ENCODE results near the gene NOX5. TPM values are rescaled to one million over a fixed set of nuclear protein-coding genes. Genes with fewer than 3 reads are reported as not detected.

Gene NOX5
- total RNA-seq, 1 donor from 2014 or later = under 0.01 TPM

- Histone ChIP-seq H3K9ac (ENCODE audit: low read depth in 1 of 3, low read length in 3 of 3) (no peak overlapping the region), H3K27me3 (ENCODE audit: control insufficient read depth in 3 of 3, insufficient read depth in 3 of 3, low read length in 3 of 3) (no peaks in the 10 kb centered on the region), H3K9me3 (ENCODE audit: control insufficient read depth in 3 of 3, low read length in 3 of 3) (no peaks in the 10 kb centered on the region), H3K4me3 (ENCODE audit: low read length in 3 of 3) (no peak overlapping the region), H3K4me1 (ENCODE audit: control insufficient read depth in 3 of 3, insufficient read depth in 3 of 3, low read length in 3 of 3) (peaks cover 10 to 34% (median 24%) of the 10 kb centered on the region in 3 donors), H3K27ac (ENCODE audit: low read depth, low read length) (no peak overlapping the region), H3K36me3 (ENCODE audit: control insufficient read depth in 3 of 3, insufficient read depth in 3 of 3, low read length in 3 of 3) (no peaks in the 10 kb centered on the region)
These were observed 15.4 kb upstream of the NOX5 start for GRCh38 chr15:68999091-68999490.

- Histone ChIP-seq H3K4me3 (ENCODE audit: low read length in 3 of 3) (peak overlapping the region in 1 of 3 donors; percentile 36), H3K27ac (ENCODE audit: low read depth, low read length) (no peak overlapping the region), H3K27me3 (ENCODE audit: control insufficient read depth in 3 of 3, insufficient read depth in 3 of 3, low read length in 3 of 3) (no peaks in the 10 kb centered on the region), H3K9me3 (ENCODE audit: control insufficient read depth in 3 of 3, low read length in 3 of 3) (no peaks in the 10 kb centered on the region), H3K9ac (ENCODE audit: low read depth in 1 of 3, low read length in 3 of 3) (no peak overlapping the region), H3K36me3 (ENCODE audit: control insufficient read depth in 3 of 3, insufficient read depth in 3 of 3, low read length in 3 of 3) (no peaks in the 10 kb centered on the region), H3K4me1 (ENCODE audit: control insufficient read depth in 3 of 3, insufficient read depth in 3 of 3, low read length in 3 of 3) (peaks cover 10 to 26% (median 22%) of the 10 kb centered on the region in 3 donors)
These were observed 14.4 kb upstream of the NOX5 start for GRCh38 chr15:69000091-69000490.

- H3K9me3 ChIP-seq (ENCODE audit: control insufficient read depth in 3 of 3, low read length in 3 of 3) = no peaks in the 10 kb centered on the region
- no peak overlapping the region for H3K4me3 ChIP-seq (ENCODE audit: low read length in 3 of 3)
- no peaks in the 10 kb centered on the region for H3K36me3 ChIP-seq (ENCODE audit: control insufficient read depth in 3 of 3, insufficient read depth in 3 of 3, low read length in 3 of 3)
- peaks cover 10 to 19% (median 15%) of the 10 kb centered on the region in 3 donors for H3K4me1 ChIP-seq (ENCODE audit: control insufficient read depth in 3 of 3, insufficient read depth in 3 of 3, low read length in 3 of 3)
- H3K9ac ChIP-seq (ENCODE audit: low read depth in 1 of 3, low read length in 3 of 3) = no peak overlapping the region
- H3K27me3 ChIP-seq (ENCODE audit: control insufficient read depth in 3 of 3, insufficient read depth in 3 of 3, low read length in 3 of 3) = no peaks in the 10 kb centered on the region
- H3K27ac ChIP-seq (ENCODE audit: low read depth, low read length) = no peak overlapping the region
These were observed 13.6 kb upstream of the NOX5 start for GRCh38 chr15:69000725-69001503.

GRCh38 chr15:69002783-69003182, 11.7 kb upstream of the NOX5 start:
- Histone ChIP-seq H3K9ac (ENCODE audit: low read depth in 1 of 3, low read length in 3 of 3) (no peak overlapping the region), H3K36me3 (ENCODE audit: control insufficient read depth in 3 of 3, insufficient read depth in 3 of 3, low read length in 3 of 3) (no peaks in the 10 kb centered on the region), H3K4me1 (ENCODE audit: control insufficient read depth in 3 of 3, insufficient read depth in 3 of 3, low read length in 3 of 3) (peaks cover 10 to 19% (median 15%) of the 10 kb centered on the region in 3 donors), H3K9me3 (ENCODE audit: control insufficient read depth in 3 of 3, low read length in 3 of 3) (peaks cover 0 to 4% (median 2%) of the 10 kb centered on the region in 3 donors), H3K4me3 (ENCODE audit: low read length in 3 of 3) (no peak overlapping the region), H3K27ac (ENCODE audit: low read depth, low read length) (no peak overlapping the region), H3K27me3 (ENCODE audit: control insufficient read depth in 3 of 3, insufficient read depth in 3 of 3, low read length in 3 of 3) (no peaks in the 10 kb centered on the region)

- H3K9ac ChIP-seq (ENCODE audit: low read depth in 1 of 3, low read length in 3 of 3) = no peak overlapping the region
- H3K36me3 ChIP-seq (ENCODE audit: control insufficient read depth in 3 of 3, insufficient read depth in 3 of 3, low read length in 3 of 3) = no peaks in the 10 kb centered on the region
- H3K4me3 ChIP-seq (ENCODE audit: low read length in 3 of 3) = no peak overlapping the region
- H3K27ac ChIP-seq (ENCODE audit: low read depth, low read length) = no peak overlapping the region
- H3K4me1 ChIP-seq (ENCODE audit: control insufficient read depth in 3 of 3, insufficient read depth in 3 of 3, low read length in 3 of 3) = peaks cover 8 to 15% (median 12%) of the 10 kb centered on the region in 3 donors
- H3K9me3 ChIP-seq (ENCODE audit: control insufficient read depth in 3 of 3, low read length in 3 of 3) = peaks cover 0 to 4% (median 2%) of the 10 kb centered on the region in 3 donors
- no peaks in the 10 kb centered on the region for H3K27me3 ChIP-seq (ENCODE audit: control insufficient read depth in 3 of 3, insufficient read depth in 3 of 3, low read length in 3 of 3)
These were observed 10.5 kb upstream of the NOX5 start for GRCh38 chr15:69004011-69004410.

- no peaks in the 10 kb centered on the region for H3K36me3 ChIP-seq (ENCODE audit: control insufficient read depth in 3 of 3, insufficient read depth in 3 of 3, low read length in 3 of 3)
- H3K9ac ChIP-seq (ENCODE audit: low read depth in 1 of 3, low read length in 3 of 3) = no peak overlapping the region
- H3K4me3 ChIP-seq (ENCODE audit: low read length in 3 of 3) = no peak overlapping the region
- H3K27ac ChIP-seq (ENCODE audit: low read depth, low read length) = no peak overlapping the region
- no peaks in the 10 kb centered on the region for H3K27me3 ChIP-seq (ENCODE audit: control insufficient read depth in 3 of 3, insufficient read depth in 3 of 3, low read length in 3 of 3)
- peaks cover 0 to 4% (median 4%) of the 10 kb centered on the region in 3 donors for H3K9me3 ChIP-seq (ENCODE audit: control insufficient read depth in 3 of 3, low read length in 3 of 3)
- H3K4me1 ChIP-seq (ENCODE audit: control insufficient read depth in 3 of 3, insufficient read depth in 3 of 3, low read length in 3 of 3) = no peaks in the 10 kb centered on the region
These were observed 6.4 kb upstream of the NOX5 start for GRCh38 chr15:69008056-69008455.

GRCh38 chr15:69009341-69009740, 5.2 kb upstream of the NOX5 start:
- Histone ChIP-seq H3K9ac (ENCODE audit: low read depth in 1 of 3, low read length in 3 of 3) (no peak overlapping the region), H3K27me3 (ENCODE audit: control insufficient read depth in 3 of 3, insufficient read depth in 3 of 3, low read length in 3 of 3) (no peaks in the 10 kb centered on the region), H3K4me1 (ENCODE audit: control insufficient read depth in 3 of 3, insufficient read depth in 3 of 3, low read length in 3 of 3) (no peaks in the 10 kb centered on the region), H3K27ac (ENCODE audit: low read depth, low read length) (no peak overlapping the region), H3K9me3 (ENCODE audit: control insufficient read depth in 3 of 3, low read length in 3 of 3) (peaks cover 0 to 4% (median 4%) of the 10 kb centered on the region in 3 donors), H3K36me3 (ENCODE audit: control insufficient read depth in 3 of 3, insufficient read depth in 3 of 3, low read length in 3 of 3) (no peaks in the 10 kb centered on the region), H3K4me3 (ENCODE audit: low read length in 3 of 3) (no peak overlapping the region)

- Histone ChIP-seq H3K9me3 (ENCODE audit: control insufficient read depth in 3 of 3, low read length in 3 of 3) (peaks cover 0 to 4% (median 4%) of the 10 kb centered on the region in 3 donors), H3K36me3 (ENCODE audit: control insufficient read depth in 3 of 3, insufficient read depth in 3 of 3, low read length in 3 of 3) (no peaks in the 10 kb centered on the region), H3K27ac (ENCODE audit: low read depth, low read length) (no peak overlapping the region), H3K27me3 (ENCODE audit: control insufficient read depth in 3 of 3, insufficient read depth in 3 of 3, low read length in 3 of 3) (no peaks in the 10 kb centered on the region), H3K4me1 (ENCODE audit: control insufficient read depth in 3 of 3, insufficient read depth in 3 of 3, low read length in 3 of 3) (no peaks in the 10 kb centered on the region), H3K9ac (ENCODE audit: low read depth in 1 of 3, low read length in 3 of 3) (no peak overlapping the region), H3K4me3 (ENCODE audit: low read length in 3 of 3) (no peak overlapping the region)
These were observed 2.9 kb upstream of the NOX5 start for GRCh38 chr15:69011641-69012040.

GRCh38 chr15:69012761-69013364, 1.6 kb upstream of the NOX5 start:
- Histone ChIP-seq H3K36me3 (ENCODE audit: control insufficient read depth in 3 of 3, insufficient read depth in 3 of 3, low read length in 3 of 3) (no peaks in the 10 kb centered on the region), H3K4me1 (ENCODE audit: control insufficient read depth in 3 of 3, insufficient read depth in 3 of 3, low read length in 3 of 3) (no peaks in the 10 kb centered on the region), H3K27me3 (ENCODE audit: control insufficient read depth in 3 of 3, insufficient read depth in 3 of 3, low read length in 3 of 3) (no peaks in the 10 kb centered on the region), H3K4me3 (ENCODE audit: low read length in 3 of 3) (no peak overlapping the region), H3K9ac (ENCODE audit: low read depth in 1 of 3, low read length in 3 of 3) (no peak overlapping the region), H3K27ac (ENCODE audit: low read depth, low read length) (no peak overlapping the region), H3K9me3 (ENCODE audit: control insufficient read depth in 3 of 3, low read length in 3 of 3) (peaks cover 0 to 2% (median 0%) of the 10 kb centered on the region in 3 donors)

GRCh38 chr15:69013726-69014406, 629 bp upstream of the NOX5 start:
- Histone ChIP-seq H3K9me3 (ENCODE audit: control insufficient read depth in 3 of 3, low read length in 3 of 3) (peaks cover 0 to 2% (median 0%) of the 10 kb centered on the region in 3 donors), H3K36me3 (ENCODE audit: control insufficient read depth in 3 of 3, insufficient read depth in 3 of 3, low read length in 3 of 3) (no peaks in the 10 kb centered on the region), H3K4me3 (ENCODE audit: low read length in 3 of 3) (no peak overlapping the region), H3K4me1 (ENCODE audit: control insufficient read depth in 3 of 3, insufficient read depth in 3 of 3, low read length in 3 of 3) (no peaks in the 10 kb centered on the region), H3K27ac (ENCODE audit: low read depth, low read length) (no peak overlapping the region), H3K27me3 (ENCODE audit: control insufficient read depth in 3 of 3, insufficient read depth in 3 of 3, low read length in 3 of 3) (no peaks in the 10 kb centered on the region), H3K9ac (ENCODE audit: low read depth in 1 of 3, low read length in 3 of 3) (no peak overlapping the region)
